Caki2 (cell line): ENCODE measurements around the gene ABTB1. TPM values are rescaled to one million over a fixed set of nuclear protein-coding genes. Genes with fewer than 3 reads are reported as not detected.
A peak's percentile ranks its signal among the peaks of the same experiment; 100 is the strongest.
"Not testable (repeated sequence)": the region's sequence is repeated elsewhere in the genome, so short reads cannot be mapped to it uniquely, and the experiment has no call there.

Experiments used
- DNase-seq: peaks from one replicate; pipeline ENCODE4 v3.0.0-alpha.2; 2015; ENCODE audit warnings: low read depth
- in situ Hi-C: cut with HindIII; loops from 2 replicates; pipeline ENCODE4 v1.10.0; 2016; ENCODE audit warnings: low sequenced_read_pairs, low pct_unique_long_range_greater_than_20kb, mixed read lengths
- total RNA-seq: library from RNA; depleted of rRNA; stranded (reverse); fragments of >200 nt; shearing (Covaris generic); gene quantifications from 2 replicates; pipeline ENCODE4 v1.2.3, GENCODE V29; 2014; ENCODE audit warnings: low replicate concordance

ABTB1 gene
- total RNA-seq, 1 experiment from 2014 or later: 23.7 TPM

- no peak for DNase-seq
- in situ Hi-C loops: no loop called here
Observed at GRCh38 chr3:127646501-127647046, 26.2 kb upstream of the ABTB1 start.

DNA sequence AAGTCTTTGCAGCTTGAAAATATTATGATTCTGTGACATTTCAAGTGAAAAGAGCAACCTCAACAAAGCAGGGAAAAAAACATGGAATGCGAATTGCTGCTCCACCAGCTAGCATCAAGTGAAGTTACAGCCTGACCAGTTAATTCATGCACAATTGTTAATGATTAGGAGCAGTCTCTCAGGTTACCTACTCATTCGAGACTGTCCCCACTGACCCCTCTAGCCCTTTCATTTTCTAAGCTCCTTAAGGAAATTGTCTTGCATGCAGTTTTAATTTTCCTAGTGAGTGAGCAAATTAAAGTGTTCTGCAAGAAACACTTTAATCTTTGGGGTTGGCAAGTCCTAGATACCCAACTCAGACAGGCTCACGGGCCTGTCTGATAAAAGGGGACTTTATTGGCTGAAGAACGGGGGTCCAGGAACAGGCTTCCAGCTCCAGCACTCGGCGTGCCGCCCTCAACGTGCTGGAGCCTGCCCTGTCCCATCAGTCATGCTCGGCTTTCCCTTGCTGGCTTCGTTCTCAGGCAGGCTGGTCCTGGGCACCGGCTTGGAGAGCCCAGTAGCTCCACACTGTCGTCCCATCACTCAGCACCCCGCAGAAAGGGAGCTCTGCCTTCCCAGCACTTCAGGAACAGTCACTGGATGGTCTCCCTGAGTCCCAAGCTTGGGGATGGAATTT lies 25.4 kb upstream of the ABTB1 start:
- DNase-seq: no peak
- in situ Hi-C loops: no loop called here

GRCh38 chr3:127647845-127648204 lies 24.9 kb upstream of the ABTB1 start:
- in situ Hi-C loops: no loop called here
- no peak for DNase-seq

DNA sequence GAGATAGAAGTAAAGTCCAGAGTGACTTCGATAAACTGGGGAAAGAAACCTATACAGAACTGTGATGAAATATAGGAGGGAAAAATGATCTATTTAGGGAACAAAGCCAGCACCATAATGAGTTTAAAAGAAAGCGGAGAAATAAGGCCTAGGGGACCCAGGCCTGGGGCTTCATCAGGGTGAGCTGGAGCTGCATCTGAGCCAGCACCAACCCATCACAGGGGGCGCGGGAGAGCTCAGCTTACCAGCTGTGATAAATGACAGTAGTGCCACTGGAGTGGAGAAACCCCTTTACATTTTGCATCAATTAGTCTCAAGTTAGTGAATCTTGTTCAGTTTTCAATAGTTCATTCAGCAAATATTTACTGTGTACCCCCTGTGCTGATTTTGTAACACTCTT lies 22.5 kb upstream of the ABTB1 start:
- DNase-seq: no peak
- in situ Hi-C loops: no loop called here

DNA sequence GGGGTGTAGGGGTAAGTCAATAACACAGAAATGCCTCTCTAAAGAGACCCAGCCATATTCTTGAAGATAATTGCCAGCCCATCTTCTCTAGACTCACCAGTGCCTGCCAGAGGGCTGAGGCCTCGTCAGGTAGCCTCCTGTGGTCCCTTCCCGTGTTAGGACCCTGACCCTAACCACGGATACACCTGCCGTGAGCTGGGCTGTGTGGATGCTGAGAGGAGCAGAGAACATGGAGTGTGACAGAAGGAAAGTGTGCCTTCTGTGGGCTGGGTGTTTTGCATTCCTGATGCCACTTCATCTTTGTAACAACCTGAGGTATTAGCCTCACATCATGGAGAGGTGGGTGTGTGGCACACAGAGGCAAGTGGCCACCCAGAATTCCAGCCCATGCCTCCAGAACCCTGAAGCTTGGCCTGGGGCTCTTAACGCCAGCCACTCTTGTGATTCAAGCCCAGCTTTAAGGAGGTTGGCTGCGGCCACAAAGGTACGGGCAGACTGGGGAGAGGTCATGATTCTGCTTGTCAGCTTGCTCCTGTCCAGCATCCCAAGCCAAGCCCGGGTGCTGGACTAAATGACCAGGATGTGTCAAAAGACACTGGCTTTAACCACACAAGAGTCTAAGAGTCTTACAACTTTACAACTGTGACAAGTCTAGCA lies 21.1 kb upstream of the ABTB1 start:
- no peak for DNase-seq
- in situ Hi-C loops: no loop called here

GRCh38 chr3:127652246-127652995 lies 20.3 kb upstream of the ABTB1 start:
- in situ Hi-C loops: no loop called here
- peak; percentile 28 for DNase-seq

- in situ Hi-C loops: no loop called here
- no peak for DNase-seq
Observed at GRCh38 chr3:127654374-127654773, 18.4 kb upstream of the ABTB1 start.

DNA sequence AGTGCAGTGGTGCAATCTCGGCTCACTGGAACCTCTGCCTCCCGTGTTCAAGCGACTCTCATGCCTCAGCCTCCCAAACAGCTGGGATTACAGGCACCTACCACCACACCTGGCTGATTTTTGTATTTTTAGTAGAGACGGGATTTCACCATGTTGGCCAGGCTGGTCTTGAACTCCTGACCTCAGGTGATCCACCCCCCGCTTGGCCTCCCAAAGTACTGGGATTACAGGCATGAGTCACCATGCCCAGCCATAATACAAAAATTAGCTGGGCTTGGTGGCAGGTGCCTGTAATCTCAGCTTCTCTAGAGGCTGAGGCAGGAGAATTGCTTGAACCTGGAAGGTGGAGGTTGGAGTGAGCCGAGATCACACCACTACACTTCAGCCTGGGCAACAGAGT lies 17.8 kb upstream of the ABTB1 start:
- in situ Hi-C loops, DNase-seq: not testable (repeated sequence)

- in situ Hi-C loops: no loop called here
Observed at GRCh38 chr3:127655641-127656040, 17.1 kb upstream of the ABTB1 start.

DNA sequence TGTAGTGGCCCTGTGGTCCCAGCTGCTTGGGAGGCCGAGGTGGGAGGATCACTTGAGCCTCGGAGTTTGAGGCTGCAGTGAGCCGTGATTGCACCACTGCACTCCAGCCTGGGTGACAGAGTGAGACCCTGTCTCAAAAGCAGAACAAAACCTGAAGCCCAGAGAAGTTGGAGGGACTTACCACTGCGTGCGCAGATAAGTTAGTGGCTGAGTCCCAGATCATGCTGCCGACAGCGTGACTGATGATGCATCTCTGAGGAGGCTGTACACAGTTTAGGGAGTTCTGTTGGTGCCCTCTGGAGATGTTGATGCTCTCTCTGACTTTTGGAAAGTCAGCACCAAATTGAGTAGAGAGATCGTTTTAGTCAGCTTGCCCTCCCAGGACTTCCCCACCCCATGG lies 15.8 kb upstream of the ABTB1 start:
- DNase-seq: no peak
- in situ Hi-C loops: no loop called here

More at GRCh38 chr3:127655641-127656040, 17.1 kb upstream of the ABTB1 start:
- peak; percentile 5 for DNase-seq

DNA sequence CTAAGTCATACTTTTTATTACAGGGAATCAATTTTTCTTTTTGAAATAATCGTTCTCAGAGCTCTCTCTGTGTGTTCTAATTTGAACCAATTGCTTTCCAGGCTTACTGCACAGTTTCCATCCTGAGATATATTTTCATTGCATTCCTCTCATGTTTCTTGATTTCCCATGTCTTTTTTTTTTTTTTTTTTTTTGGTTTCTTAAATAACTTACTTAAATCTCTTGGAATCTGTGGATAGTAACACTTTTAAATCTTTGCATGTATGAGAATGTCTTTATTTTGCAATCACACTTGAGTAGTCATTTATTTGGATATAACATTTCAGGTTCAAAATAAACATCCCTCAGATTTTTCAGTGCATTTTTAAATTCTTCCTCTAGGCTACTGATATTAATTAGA lies 14.5 kb upstream of the ABTB1 start:
- in situ Hi-C loops: no loop called here
- no peak for DNase-seq

GRCh38 chr3:127660621-127661251 lies 12.0 kb upstream of the ABTB1 start:
- in situ Hi-C loops: no loop called here
- DNase-seq: no peak

GRCh38 chr3:127661600-127661999 lies 11.2 kb upstream of the ABTB1 start:
- no peak for DNase-seq
- in situ Hi-C loops: no loop called here

DNA sequence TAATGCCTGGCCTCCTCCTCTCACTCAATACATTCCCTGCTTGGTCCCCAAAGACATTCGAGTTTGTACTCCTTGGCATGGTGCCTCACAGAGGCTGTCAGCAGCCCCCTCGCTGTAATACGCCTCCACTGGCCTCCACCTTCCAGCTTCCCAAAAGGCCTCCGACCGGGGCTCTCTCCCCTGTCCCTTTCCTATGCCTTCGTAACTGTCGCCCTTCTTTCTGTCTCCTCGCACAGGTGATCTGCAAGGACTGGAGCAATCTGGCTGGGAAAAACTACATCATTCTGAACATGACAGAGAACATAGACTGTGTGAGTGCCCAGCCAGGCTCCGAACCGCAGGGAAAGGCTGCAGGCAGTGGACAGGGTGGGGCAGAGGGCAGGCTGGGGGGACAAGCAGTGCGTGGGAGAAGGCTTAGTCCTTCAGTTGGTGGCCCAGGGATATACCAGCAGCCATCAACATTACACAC lies 10.7 kb upstream of the ABTB1 start:
- in situ Hi-C loops: no loop called here
- no peak for DNase-seq

DNA sequence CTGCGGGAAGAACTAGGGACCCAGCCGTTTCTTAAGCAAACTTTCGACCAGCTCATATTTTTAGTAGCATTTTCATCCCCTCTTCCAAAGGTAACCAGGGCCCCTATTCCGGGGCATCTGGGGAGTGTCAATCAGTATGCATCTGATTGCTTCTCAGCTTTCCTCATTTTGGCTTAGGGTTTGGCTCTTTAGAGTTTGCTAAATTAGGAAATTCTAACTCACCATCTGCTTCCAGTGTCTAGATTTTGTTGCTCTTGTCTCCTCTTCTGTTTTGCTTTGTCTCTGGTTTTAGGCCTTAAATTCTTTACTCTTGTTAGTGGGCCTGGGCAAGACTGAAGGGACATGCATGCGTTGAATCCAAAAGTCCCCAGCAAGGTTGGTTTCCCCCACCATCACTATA lies 9.6 kb upstream of the ABTB1 start:
- no peak for DNase-seq
- in situ Hi-C loops: no loop called here

DNA sequence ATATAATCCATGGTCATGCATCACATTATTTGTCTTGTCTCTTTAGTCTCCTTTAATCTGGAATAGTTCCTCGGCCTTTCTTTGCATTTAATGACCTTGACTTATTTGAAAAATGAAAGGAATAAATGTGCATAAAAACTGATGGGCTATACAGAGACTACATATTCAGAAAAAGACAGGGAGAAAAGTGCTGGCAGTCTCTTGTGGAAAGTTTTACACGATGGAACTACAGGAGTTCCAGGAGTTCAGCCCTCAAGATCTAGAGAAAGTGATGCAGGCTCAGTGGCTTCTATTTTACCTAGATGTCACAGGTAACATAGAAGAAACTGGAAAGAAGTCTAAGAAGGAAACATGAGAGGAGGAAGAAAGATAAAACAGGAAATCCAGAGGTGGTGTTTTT lies 7.6 kb upstream of the ABTB1 start:
- no peak for DNase-seq
- in situ Hi-C loops: no loop called here

- in situ Hi-C loops: no loop called here
Observed at GRCh38 chr3:127665586-127665985, 7.2 kb upstream of the ABTB1 start.

GRCh38 chr3:127666676-127667075 lies 6.1 kb upstream of the ABTB1 start:
- DNase-seq: no peak
- in situ Hi-C loops: no loop called here

More at GRCh38 chr3:127665586-127665985, 7.2 kb upstream of the ABTB1 start:
- DNase-seq: no peak
